CD4-positive, alpha-beta T cell treated with Interleukin-4 for 1 hour (primary cell): ENCODE results near the gene SRD5A3.
"Not testable (repeated sequence)": the region's sequence is repeated elsewhere in the genome, so short reads cannot be mapped to it uniquely, and the experiment has no call there.

Experiments used
- DNase-seq, 2 donors: peaks; one replicate each; pipeline ENCODE4 v3.0.0-alpha.2; 2020 to 2022

Gene SRD5A3

DNA sequence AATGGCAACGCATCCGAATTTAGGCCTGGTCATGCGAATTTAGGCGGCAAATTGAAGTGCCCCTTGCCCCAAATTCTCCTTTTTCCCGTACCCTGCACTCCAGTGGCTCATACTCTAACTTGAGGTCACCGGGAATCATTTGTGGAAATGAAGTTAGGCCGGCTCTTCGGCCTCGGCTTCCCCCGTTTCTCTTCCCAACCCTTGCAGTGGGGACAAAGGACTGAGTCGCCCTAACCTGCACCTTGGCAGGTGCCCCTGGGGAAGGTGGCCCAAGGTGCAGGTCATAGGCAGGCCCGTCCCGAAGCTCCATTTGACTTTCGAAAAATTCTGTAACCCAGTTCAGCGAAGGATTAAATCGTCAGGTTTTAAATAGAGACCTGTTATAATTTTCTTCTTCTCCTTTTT lies 811 bp downstream of the SRD5A3 start:
- DNase-seq: no peak

DNA sequence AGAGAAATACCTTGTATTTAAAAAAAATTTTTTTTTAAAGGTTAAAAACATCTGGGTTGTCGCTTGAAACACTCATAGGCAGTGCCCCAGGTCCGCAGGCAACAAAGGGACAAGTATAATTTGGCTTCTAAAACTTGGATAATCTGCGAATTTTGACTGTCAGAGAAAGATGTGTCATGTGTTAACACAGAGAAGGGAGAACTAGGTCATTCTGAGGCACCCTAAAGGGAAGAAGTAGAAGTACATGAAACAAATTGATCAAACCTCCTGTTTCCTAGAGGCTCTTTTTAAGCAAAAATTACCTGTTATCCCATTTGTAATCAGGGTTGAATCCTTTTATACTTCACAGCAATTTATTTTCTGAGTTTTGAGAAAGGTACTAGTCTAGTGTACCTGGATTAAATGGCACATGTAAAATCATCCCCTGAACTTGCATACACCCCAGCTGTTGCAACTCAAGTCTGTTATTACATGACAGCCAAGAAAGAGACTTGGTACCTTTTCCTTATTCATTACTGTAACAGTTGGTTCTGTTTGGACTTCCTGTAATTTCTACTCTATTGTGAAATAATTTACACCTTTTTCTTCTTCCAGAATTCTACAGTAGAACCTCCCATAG lies 1.7 kb downstream of the SRD5A3 start:
- DNase-seq: no peak

DNA sequence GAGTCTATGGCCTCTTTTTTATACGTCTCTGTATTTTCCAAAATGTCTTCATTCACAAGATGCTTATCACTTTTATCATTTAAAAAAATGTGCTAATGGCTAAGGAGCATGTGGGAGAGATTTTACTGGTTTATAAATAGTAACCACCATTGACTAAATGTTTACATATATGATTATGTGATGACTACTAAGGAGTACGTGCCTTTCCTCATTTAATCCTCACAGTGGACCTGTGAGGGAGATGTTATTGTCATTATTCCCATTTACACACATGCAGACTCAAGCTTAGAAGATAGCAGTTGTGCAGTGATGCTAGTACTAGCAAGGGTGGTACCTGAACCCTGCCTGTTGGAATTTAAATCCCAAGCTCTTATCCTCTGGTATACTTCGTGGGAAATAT lies 2.4 kb downstream of the SRD5A3 start:
- no peak for DNase-seq

DNA sequence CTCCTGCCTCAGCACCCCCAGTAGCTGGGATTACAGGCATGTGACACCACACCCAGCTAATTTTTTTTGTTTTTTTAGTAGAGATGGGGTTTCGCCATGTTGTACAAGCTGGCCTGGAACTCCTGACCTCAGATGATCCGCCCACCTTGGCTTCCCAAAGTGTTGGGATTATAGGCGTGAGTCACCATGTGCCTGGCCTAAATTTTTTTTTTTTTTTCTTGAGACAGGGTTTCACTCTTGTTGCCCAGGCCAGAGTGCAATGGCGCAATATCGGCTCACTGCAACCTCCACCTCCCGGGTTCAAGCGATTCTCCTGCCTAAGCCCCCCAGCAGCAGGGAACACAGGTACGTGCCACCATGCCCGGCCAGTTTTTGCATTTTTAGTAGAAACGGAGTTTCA lies 4.8 kb downstream of the SRD5A3 start:
- not testable (repeated sequence) for DNase-seq

DNA sequence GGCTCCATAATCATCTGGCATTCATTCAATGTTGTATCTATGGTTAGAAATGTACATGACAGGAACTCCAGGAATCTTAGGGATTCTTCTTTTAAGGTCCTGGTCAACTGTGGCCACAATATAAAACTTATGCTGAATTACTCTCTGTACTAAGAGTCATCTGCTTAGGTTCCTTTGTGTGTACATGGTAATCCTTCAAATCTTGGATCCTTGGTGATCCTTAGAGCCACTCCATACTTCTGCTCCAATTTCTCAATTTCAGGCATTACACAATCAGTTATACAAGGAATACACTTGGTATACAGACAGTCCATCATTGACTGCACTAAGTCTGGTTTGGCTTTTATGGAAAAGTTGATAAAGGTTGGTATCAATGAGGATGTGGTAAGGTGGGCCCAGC lies 5.8 kb downstream of the SRD5A3 start:
- DNase-seq: no peak

DNA sequence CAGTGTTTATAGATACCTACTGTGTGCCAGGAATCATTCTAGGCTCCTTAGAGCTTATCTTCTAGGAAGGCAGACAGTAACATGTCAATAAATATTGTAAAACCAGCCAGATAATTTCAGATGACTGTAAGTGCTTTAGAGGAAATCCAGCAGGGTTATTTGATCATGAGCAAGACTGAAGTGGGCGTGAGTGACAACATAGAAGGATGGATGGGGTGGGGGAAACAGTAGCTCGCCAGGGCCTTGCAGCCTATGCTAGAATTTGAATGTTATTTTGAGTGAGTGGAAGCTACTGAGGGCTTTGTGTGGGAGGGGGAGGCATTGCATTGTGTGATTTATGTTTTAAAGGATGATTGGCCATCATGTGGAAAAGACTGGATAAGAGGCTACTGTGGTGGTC lies 6.7 kb downstream of the SRD5A3 start:
- DNase-seq: no peak

DNA sequence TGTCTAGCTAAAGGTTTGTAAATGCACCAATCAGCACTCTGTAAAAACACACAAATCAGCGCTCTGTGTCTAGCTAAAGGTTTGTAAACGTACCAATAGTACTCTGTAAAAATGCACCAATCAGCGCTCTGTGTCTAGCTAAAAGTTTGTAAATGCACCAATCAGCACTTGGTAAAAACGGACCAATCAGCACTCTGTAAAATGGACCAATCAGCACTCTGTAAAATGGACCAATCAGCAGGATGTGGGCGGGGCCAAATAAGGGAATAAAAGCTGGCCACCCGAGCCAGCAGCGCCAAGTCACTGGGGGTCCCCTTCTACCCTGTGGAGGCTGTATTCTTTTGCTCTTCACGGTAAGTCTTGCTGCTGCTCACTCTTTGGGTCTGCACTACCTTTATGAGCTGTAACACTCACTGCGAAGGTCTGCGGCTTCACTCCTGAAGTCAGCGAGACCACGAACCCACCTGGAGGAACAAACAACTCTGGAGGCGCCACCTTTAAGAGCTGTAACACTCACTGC lies 7.2 kb downstream of the SRD5A3 start:
- DNase-seq: not testable (repeated sequence)

DNA sequence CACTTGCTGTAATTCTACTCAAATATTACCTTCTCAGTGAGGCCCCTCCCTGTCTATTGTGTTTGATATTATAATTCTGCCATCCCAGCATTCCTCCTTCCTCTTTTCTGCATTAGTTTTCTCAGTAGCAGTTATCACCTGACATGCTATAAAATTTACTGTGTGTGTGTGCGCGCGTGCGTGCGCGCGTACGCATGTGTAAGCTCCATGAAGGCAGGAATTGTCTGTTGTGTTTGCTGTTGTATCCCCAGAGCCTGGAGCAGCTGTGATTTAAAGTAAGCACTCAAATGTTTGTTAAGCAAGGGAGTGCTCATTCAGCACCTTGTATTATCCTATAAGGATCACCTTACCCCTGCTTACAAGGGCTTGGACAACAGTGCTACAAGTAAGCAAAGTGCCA lies 8.6 kb downstream of the SRD5A3 start:
- DNase-seq: no peak

DNA sequence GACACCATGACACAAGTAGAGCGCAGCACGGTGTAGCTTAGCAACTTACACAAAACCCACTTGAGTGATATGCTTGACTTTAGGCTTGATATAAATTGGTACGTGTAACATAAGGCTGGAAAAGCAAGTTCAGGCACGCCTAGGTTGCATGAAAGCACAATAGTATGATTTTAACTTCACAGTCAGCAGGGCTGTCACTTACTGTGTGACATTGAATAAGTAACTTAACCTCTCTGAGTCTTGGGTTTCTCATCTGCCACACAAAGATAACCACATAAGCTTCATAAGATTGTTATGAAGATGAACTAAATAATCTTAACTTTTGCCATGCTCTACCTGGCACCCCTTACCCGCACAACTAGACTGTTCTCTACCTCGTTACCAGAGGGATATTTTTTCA lies 9.5 kb downstream of the SRD5A3 start:
- DNase-seq: no peak

DNA sequence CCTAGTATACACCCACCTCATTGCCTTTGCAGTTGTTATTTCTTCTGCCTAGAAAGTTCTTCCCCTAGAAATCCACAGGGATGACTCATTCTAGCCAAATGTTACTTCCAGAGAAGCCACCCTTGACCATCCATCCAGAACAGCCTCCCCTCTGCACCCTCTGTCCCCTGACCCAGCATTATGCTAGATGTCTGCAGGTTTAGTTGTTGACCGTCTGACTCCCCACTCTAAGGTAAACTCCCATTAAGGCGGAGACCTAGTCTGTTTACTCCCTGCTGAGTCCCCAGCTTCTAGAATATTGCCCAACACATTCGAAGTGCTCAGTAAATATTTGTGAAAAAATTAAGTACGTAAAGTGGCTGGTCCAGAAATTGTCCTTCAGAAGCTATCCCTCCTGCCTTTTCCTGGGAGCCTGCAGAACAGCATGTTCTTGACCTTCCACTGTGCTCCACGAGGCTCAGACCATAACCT lies 11.0 kb downstream of the SRD5A3 start:
- DNase-seq: no peak

DNA sequence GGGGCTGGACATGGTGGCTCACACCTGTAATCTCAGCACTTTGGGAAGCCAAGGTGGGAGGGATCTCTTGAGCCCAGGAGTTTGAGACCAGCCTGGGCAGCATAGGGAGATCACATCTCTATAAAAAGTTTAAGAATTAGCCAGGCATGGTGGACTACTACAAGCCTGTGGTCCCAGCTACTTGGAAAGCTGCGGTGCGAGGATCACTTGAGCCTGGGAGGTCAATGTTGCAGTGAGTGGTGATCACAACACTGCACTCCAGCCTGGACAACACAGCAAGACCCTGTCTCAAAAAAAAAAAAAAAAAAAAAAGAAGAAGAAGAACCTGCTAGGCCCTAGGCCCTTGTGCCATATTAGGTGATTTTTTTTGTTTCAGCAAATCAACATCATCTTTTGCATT lies 12.2 kb downstream of the SRD5A3 start:
- DNase-seq: no peak

DNA sequence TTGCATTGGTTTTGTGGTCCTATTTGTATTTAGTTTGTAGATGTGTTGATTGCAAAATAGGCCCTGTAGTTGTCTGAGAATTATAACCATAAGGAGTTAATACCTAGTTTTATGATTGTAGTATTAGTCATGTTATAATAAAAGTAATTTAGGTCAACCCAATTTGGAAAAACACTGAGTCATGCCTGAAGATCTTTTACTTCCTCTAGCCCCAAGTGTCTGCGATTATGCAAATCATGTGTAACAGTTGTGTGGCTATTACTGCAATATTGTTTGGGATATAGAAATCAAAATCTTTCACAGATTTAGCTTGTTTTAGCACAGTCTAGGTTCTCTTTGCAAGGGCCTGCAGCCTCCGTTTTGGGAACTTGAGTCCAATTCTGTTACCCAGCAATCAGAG lies 12.6 kb downstream of the SRD5A3 start:
- no peak for DNase-seq

DNA sequence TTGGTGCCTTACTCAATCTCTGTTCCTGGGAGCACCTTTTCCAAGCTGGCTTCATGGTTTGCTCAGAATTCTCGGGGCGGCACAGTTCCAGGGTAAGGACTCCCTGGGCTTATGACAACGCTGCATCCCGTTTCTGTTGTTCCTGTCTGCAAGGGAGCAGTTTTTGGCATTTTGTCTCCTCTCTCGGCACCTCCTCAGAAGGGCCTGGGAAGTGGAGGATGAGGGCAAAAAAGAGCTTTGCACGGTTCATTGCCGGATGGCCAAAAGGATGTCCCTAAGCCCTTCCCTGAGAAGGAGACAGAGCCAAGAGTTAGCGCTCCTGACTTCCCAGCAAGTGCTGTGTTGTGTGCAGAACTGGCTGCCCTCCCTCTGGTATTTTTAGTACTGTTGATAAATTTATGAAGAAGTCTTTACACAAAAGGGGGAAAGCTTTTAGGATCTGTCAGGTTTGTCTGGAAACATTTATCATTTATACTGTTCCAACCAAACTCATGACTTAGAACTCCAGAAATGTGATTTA lies 13.4 kb downstream of the SRD5A3 start:
- no peak for DNase-seq

DNA sequence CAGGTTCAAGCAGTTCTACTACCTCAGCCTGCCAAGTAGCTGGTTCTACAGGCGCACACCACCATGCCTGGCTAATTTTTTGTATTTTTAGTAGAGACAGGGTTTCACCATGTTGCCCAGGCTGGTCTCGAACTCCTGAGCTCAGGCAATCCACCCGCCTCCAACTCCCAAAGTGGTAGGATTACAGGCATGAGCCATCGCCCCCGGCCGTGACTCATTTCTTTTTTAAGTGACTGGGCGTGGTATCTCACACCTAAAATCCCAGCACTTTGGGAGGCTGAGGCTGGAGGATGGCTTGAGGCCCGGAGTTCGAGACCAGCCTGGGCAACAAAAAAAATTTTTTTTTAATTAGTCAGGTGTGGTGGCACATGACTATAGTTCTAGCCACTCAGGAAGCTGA lies 16.9 kb downstream of the SRD5A3 start:
- DNase-seq: not testable (repeated sequence)

DNA sequence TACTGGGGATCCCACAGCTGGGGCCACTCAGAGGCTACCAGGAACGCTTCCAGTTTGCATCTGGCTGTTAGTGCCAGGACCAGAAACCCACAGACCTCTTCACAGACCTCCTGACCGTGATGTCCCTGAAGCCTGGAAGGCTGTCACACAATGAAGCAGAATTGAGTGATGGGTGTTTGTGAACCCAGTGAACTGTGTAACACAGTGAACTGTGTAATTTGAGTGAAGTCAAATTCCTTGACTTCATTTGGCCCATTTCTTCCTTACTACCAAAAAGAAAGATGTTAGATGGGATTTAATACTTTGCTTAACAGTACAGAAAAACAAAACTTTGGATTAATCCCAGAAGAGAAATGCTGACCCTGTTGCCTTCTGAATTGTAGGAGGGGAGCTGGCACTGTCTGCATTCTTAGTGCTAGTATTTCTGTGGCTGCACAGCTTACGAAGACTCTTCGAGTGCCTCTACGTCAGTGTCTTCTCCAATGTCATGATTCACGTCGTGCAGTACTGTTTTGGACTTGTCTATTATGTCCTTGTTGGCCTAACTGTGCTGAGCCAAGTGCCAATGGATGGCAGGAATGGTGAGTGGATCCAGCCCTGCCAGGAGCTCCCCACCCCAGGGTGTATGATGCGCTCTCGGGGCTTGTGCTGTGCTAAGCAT lies 17.8 kb downstream of the SRD5A3 start:
- no peak for DNase-seq

DNA sequence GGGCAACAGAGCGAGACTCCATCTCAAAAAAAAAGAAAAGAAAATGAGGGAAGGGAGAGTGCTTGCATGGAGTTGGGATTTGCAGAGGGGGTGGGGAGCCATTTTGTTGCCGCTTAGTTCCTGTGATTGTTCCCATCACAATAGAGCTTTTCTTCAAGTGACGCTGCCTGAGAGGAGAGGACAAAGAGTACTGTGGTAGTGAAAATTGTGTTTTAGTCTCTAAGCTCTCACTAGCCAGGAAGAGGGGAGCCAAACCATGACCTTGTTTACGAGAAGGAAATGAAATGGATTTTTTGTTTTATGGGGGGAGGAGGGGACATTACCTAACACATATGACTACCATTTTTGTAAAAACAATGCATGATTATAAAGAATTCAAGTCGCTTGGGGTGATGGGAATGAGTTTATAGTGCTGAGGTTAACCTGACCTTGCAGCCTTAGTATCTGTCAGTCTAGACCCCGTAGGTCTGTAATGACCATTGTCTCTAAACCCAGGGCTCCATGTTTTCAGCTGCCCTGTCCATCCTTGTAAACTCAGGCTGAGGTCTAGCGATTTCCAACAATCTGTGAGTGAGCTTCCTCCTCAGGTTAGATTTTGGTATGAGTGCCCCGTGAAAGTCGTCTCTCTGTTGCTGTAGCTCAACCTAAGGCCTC lies 18.8 kb downstream of the SRD5A3 start:
- no peak for DNase-seq

DNA sequence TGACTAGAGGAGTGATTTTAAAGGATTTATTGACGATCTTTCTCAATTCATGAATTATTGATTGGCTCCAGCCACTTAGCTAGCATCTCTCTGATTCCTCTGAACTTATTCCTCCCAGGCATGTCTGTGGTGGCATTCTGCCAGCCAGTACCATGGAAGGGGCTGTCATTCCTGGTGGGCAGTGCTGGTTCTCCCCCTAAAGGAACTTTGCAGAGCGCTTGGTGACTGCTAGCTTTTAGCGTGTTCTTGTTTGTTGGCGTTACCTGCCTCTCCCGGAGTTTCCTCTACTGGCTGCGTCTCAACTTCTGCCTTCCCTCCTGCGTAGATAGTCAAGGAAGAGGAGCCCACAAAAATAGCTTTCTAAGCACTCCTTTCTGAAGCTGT lies 19.3 kb downstream of the SRD5A3 start:
- DNase-seq: no peak

DNA sequence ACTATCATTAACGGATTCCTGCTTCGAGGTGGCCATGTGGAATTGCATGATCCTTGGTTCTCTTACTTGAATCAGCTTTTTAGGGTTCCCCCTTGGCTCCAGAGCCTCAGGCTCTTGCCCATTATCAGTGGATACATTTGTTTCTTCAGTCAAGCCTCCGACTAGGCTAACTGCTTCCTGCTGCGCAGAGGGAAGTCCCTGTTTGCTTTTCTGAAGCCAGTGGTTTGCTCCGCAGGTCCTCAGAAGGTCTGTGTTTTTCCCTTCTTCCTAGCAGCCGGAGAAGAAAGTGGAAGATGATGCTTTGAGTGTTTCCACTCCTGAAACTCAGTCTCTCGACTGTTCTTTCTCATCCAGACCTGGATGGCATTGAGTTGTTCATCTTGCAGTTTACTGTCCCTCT lies 20.6 kb downstream of the SRD5A3 start:
- no peak for DNase-seq

DNA sequence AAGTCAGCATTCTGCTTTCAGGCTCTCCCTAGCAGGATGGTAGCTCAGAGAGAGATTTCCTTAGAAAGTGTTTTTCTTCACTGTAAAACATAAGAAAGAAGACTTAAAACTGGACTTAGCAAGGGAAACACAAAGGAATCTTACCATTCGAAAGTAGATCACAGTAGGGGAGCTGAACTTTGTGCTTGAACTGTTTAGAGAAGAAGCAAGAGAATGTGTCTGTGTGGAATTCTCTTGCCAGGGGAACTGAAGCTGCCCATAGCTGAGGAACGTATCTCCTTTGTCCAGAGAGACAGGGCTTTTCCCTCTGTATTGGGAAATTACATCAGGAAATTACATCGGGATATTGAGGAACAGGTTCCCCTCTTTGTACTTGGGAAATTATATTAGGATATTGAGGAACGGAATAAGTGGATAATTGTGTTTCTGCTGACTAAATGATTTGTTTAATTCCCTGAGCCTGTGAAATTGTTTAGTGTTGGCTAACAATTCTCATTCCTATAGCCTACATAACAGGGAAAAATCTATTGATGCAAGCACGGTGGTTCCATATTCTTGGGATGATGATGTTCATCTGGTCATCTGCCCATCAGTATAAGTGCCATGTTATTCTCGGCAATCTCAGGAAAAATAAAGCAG lies 21.2 kb downstream of the SRD5A3 start:
- no peak for DNase-seq

DNA sequence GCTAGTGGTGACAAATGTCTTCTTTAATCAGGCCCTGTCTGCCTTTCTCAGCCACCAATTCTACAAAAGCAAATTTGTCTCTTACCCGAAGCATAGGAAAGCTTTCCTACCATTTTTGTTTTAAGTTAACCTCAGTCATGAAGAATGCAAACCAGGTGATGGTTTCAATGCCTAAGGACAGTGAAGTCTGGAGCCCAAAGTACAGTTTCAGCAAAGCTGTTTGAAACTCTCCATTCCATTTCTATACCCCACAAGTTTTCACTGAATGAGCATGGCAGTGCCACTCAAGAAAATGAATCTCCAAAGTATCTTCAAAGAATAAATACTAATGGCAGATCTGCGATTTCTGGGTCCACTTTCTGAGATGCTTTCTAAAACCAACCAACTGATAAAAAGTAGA lies 23.9 kb downstream of the SRD5A3 start:
- DNase-seq: no peak

DNA sequence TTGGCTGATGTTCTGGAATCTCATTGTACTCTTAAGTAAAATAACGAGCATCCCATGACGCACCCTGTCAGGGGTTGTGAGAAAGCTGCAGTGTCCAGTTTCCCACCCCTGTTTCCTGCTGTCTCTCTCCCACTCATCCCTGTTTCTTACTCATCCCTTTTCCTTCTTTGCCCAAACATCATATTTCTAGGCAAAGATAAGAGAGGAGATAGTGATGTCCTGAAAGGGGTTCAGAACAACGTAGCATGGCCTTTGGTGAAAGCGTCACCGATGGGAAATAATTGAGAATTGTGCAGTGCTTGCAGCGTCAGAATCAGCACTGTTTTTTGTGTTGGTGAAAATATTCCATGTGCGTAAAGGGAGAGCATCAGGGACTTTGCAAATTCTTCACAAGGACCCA lies 26.2 kb downstream of the SRD5A3 start:
- DNase-seq: no peak

DNA sequence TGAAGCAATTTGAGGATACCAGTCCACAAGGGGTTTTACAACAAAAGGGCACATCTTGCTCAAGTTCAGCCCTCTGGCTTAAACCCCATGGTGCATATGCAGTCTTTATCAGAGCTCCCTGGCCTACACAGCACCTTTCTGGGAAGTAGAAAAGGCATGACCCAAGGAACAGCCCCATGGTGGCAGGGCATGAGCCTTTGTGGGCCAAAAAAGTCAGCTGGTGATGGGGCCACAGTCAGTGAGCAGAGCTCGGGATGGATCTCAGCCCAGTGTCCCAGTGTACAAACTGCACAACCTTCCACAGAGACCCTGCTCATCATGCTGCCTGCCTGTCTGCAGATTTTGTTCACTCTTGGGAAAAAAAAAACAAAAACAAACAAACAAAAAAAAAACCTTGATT lies 27.4 kb downstream of the SRD5A3 start:
- no peak for DNase-seq

DNA sequence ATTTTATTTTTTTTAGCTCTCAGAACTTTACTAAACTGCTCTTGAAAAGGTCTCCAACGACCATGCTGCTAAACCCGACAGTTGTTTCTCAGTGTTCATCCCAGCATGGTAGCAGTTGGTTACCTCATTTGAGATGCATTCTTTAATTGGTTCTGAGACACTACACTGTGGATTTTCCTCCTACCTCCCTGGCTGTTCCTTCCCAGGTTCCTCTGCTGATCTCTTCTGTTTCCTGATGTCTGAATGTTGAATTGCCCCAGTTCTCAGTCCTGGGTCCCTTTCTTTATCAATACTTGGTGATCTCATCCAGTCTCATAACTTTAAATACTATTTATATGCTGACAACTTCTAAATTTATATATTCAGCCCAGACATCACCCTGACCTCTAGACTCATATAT lies 30.7 kb downstream of the SRD5A3 start:
- no peak for DNase-seq
